SU-DHL-6 (cell line): Measurements from ENCODE around the gene EML4.

Experiments used
- EZH2phosphoT487 ChIP-seq: fragments of 200-600 bp; sonication (generic), shearing (Covaris generic); conservative IDR thresholded peaks from 2 replicates; pipeline ENCODE4 v1.6.1; 2018; ENCODE audit warnings: mild to moderate bottlenecking, antibody characterized with exemption, low read length, moderate library complexity, mixed read lengths
- TF ChIP-seq, protein P1 (sequence below): fragments of 200-600 bp; sonication (generic); IDR thresholded peaks from one replicate; pipeline ENCODE4 v1.5.1; 2017; ENCODE audit warnings: antibody characterized with exemption, mild to moderate bottlenecking, low read length, moderate library complexity; ENCODE audit not compliant: insufficient read depth, poor library complexity, severe bottlenecking

DNA sequence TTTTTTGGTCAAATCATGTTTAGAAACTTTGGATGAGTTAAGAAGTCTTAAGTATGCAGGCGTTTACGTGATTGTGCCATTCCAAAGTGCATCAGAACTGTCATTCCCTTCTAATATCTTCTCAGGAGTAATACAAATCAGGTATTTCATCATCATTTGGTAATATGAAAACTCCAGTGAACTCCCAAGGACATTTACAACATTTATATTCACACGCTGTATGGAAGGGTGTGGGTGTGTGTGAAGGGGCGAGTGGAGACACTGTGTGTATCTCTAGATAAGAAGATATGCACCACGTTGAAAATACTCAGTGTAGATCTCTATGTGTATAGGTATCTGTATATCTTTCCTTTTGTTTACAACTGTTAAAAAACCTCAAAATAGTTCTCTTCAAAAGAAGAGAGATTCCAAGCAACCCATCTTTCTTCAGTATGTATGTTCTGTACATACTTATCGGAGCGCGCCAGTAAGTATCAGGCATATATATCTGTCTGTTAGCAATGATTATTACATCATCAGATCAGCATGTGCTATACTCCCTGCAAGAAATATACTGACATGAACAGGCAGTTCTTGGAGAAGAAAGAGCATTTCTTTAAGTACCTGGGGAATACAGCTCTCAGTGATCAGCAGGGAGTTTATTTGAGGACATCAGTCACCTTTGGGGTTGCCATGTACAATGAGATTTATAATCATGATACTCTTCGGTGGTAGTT, 162.6 kb downstream of the EML4 start:
- TF ChIP-seq, protein P1, sequence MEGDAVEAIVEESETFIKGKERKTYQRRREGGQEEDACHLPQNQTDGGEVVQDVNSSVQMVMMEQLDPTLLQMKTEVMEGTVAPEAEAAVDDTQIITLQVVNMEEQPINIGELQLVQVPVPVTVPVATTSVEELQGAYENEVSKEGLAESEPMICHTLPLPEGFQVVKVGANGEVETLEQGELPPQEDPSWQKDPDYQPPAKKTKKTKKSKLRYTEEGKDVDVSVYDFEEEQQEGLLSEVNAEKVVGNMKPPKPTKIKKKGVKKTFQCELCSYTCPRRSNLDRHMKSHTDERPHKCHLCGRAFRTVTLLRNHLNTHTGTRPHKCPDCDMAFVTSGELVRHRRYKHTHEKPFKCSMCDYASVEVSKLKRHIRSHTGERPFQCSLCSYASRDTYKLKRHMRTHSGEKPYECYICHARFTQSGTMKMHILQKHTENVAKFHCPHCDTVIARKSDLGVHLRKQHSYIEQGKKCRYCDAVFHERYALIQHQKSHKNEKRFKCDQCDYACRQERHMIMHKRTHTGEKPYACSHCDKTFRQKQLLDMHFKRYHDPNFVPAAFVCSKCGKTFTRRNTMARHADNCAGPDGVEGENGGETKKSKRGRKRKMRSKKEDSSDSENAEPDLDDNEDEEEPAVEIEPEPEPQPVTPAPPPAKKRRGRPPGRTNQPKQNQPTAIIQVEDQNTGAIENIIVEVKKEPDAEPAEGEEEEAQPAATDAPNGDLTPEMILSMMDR: no peak
- no peak for TF ChIP-seq EZH2phosphoT487
